Endothelial cell of umbilical vein (primary cell): Measurements from ENCODE around the gene TMEM205. TPM values are rescaled to one million over a fixed set of nuclear protein-coding genes. Genes with fewer than 3 reads are reported as not detected.

ENCODE experiments used
- BruUV-seq: library from RNA; stranded (reverse); fragments of 400-500 nt; replicated peaks from 2 replicates; lab custom pipeline; 2021; lab: Mats Ljungman, UMichigan
- CTCF ChIA-PET: fragments of 300-600, 350-600 bp; sonication (Branson Sonifier 250); formaldehyde crosslinking; loops from one replicate; lab custom pipeline; 2021; ENCODE audit warnings: antibody characterized with exemption, inconsistent platforms; lab: Charles Lee
- POLR2A ChIA-PET: fragments of 300-600, 350-600 bp; sonication (Branson Sonifier 250); formaldehyde crosslinking; loops from one replicate; lab custom pipeline; 2021; ENCODE audit warnings: antibody characterized with exemption, inconsistent platforms; lab: Charles Lee
- DNase-seq: peaks from one replicate; pipeline ENCODE4 v3.0.0-alpha.2; 2011; ENCODE audit warnings: low read depth, low spot score
- FAIRE-seq: peaks from 2 replicates; lab custom pipeline; 2011; peaks lifted over from hg19 to GRCh38; lab: Jason Lieb, UNC
- H2AFZ ChIP-seq: 2 replicates; pipeline ENCODE4 v1.6.0; 2012; ENCODE audit warnings: low read depth, low read length, control low read depth, inconsistent platforms
- H3K27ac ChIP-seq: 2 replicates; pipeline ENCODE4 v1.5.1; 2011; ENCODE audit warnings: low read depth, mild to moderate bottlenecking, control low read depth, low read length, moderate library complexity; ENCODE audit not compliant: insufficient read depth
- H3K27me3 ChIP-seq, 2 experiments: 2 replicates each; pipeline versions ENCODE4 v1.6.0 to v1.6.1; 2011; ENCODE audit warnings: low read length in 2 of 2, mixed read lengths in 1 of 2; ENCODE audit not compliant: control insufficient read depth in 2 of 2, insufficient read depth in 2 of 2
- H3K36me3 ChIP-seq, 2 experiments: 2 replicates in 1 of 2; 3 replicates in 1 of 2; pipeline ENCODE4 v1.5.1; 2011; ENCODE audit warnings: low read length in 2 of 2, mild to moderate bottlenecking in 1 of 2, moderate library complexity in 1 of 2; ENCODE audit not compliant: control insufficient read depth in 2 of 2, insufficient read depth in 2 of 2; ENCODE audit errors: extremely low read depth in 1 of 2
- H3K4me1 ChIP-seq: 3 replicates; pipeline ENCODE4 v1.5.1; 2011; ENCODE audit warnings: mild to moderate bottlenecking, low read length; ENCODE audit not compliant: control insufficient read depth, insufficient read depth; ENCODE audit errors: extremely low read depth
- H3K4me2 ChIP-seq: 2 replicates; pipeline ENCODE4 v1.6.1; 2011; ENCODE audit warnings: low read length, control low read depth, mixed read lengths; ENCODE audit not compliant: insufficient read depth
- H3K4me3 ChIP-seq, 3 experiments: fragments of 200-600 bp in 1 of 3; sonication (generic), shearing (Covaris generic) in 1 of 3; replicated peaks in 1 of 3; 2 replicates each; pipeline ENCODE4 v1.5.1; 2011 to 2016; ENCODE audit warnings: control low read depth in 3 of 3, low read length in 3 of 3, mild to moderate bottlenecking in 2 of 3, inconsistent platforms in 1 of 3, low read depth in 1 of 3, moderate library complexity in 1 of 3; ENCODE audit not compliant: insufficient read depth in 1 of 3
- H3K79me2 ChIP-seq: 2 replicates; pipeline ENCODE4 v1.6.0; 2012; ENCODE audit warnings: low read length, inconsistent platforms; ENCODE audit not compliant: control insufficient read depth, insufficient read depth
- H3K9ac ChIP-seq: replicated peaks from 2 replicates; pipeline ENCODE3; 2011; ENCODE audit warnings: low read length, control low read depth; ENCODE audit not compliant: insufficient read depth; ENCODE audit errors: extremely low read depth
- H3K9me1 ChIP-seq: replicated peaks from 3 replicates; pipeline ENCODE4 v1.6.0; 2011; ENCODE audit warnings: mild to moderate bottlenecking, low read length; ENCODE audit not compliant: control insufficient read depth, insufficient read depth; ENCODE audit errors: extremely low read depth
- H3K9me3 ChIP-seq: replicated peaks from 2 replicates; pipeline ENCODE4 v1.5.1; 2012; ENCODE audit warnings: low read length, inconsistent platforms; ENCODE audit not compliant: control insufficient read depth, insufficient read depth
- H4K20me1 ChIP-seq: replicated peaks from 2 replicates; pipeline ENCODE3; 2011; ENCODE audit warnings: mild to moderate bottlenecking, low read length; ENCODE audit not compliant: control insufficient read depth, insufficient read depth; ENCODE audit errors: extremely low read depth
- CTCF ChIP-seq, 2 donors: IDR thresholded peaks; 1 replicate in 1 of 2; 2 replicates in 1 of 2; pipeline ENCODE4 v1.5.1; 2011; ENCODE audit warnings: low read length in 2 of 2, mild to moderate bottlenecking in 2 of 2, moderate library complexity in 2 of 2, control low read depth in 1 of 2, inconsistent platforms in 1 of 2, low read depth in 1 of 2; ENCODE audit not compliant: insufficient read depth in 1 of 2; ENCODE audit errors: extremely low read depth in 1 of 2
- EZH2 ChIP-seq: IDR thresholded peaks from 2 replicates; pipeline ENCODE4 v1.6.1; 2012; ENCODE audit warnings: borderline replicate concordance, low read depth, mild to moderate bottlenecking, moderate library complexity, low read length, inconsistent platforms; ENCODE audit not compliant: severe bottlenecking
- FOS ChIP-seq: IDR thresholded peaks from 2 replicates; pipeline ENCODE4 v1.6.1; 2011; ENCODE audit warnings: mild to moderate bottlenecking, low read length, moderate library complexity, borderline replicate concordance; ENCODE audit not compliant: insufficient read depth
- GATA2 ChIP-seq: IDR thresholded peaks from 2 replicates; pipeline ENCODE4 v1.7.0; 2011; ENCODE audit warnings: low read depth, mild to moderate bottlenecking, moderate library complexity, mixed read lengths, low read length; ENCODE audit not compliant: insufficient read length, insufficient read depth
- JUN ChIP-seq: IDR thresholded peaks from 2 replicates; pipeline ENCODE4 v1.6.1; 2011; ENCODE audit warnings: borderline replicate concordance, low read depth; ENCODE audit not compliant: insufficient read length, insufficient read depth
- MAX ChIP-seq: IDR thresholded peaks from 2 replicates; pipeline ENCODE4 v1.6.1; 2011; ENCODE audit not compliant: insufficient read depth, insufficient read length
- MYC ChIP-seq: IDR thresholded peaks from one replicate; pipeline ENCODE4 v1.6.1; 2011; ENCODE audit warnings: mild to moderate bottlenecking, low read depth, low read length
- POLR2A ChIP-seq: IDR thresholded peaks from 2 replicates; pipeline ENCODE4 v1.6.1; 2012; ENCODE audit warnings: low read depth, mild to moderate bottlenecking, control low read depth, low read length
- POLR2AphosphoS5 ChIP-seq: IDR thresholded peaks from 2 replicates; pipeline ENCODE4 v1.6.1; 2012; ENCODE audit warnings: low read depth, mild to moderate bottlenecking, control low read depth, low read length, moderate library complexity; ENCODE audit not compliant: insufficient read depth
- dilution Hi-C: fragments of 300-500 bp; cut with MboI; formaldehyde crosslinking; loops from one replicate; pipeline ENCODE4 v1.15.0; 2019; ENCODE audit warnings: low sequenced_read_pairs; ENCODE audit not compliant: extremely low pct_ligation_motif_present
- intact Hi-C: fragments of 100-400 bp; cut with micrococcal nuclease; formaldehyde crosslinking; loops from one replicate; pipeline ENCODE4 v1.10.0; 2022
- polyA plus RNA-seq, 4 experiments: library from polyadenylated mRNA; depleted of rRNA in 3 of 4; stranded (reverse) in 3 of 4; unstranded in 1 of 4; fragments of >200 nt; gene quantifications; 2 replicates each; pipeline versions ENCODE4 v1.2.1 to v1.2.3, GENCODE V29; 2011 to 2012; ENCODE audit warnings: missing spikeins in 1 of 4
- total RNA-seq: library from RNA; stranded (reverse); gene quantifications from 2 replicates; pipeline ENCODE4 v1.2.3, GENCODE V29; 2021

Gene TMEM205
- total and polyA plus RNA-seq, 2 donors (not counting 3 experiments of a cell fraction or from before 2014, with no cell fraction given): 57.3 to 345 TPM

- H3K4me3 ChIP-seq: no peak overlapping the region
- no TSS peak for BruUV-seq
- no peaks in the 10 kb centered on the region for H3K4me1 ChIP-seq
- peaks cover 0 to 4% of the 10 kb centered on the region in 2 experiments for H3K36me3 ChIP-seq
- no peak for FAIRE-seq
- H3K27me3 ChIP-seq: no peaks in the 10 kb centered on the region
- no peak overlapping the region for H3K4me2 ChIP-seq
- no peaks in the 10 kb centered on the region for H3K9me1 ChIP-seq
- DNase-seq: no peak
- intact Hi-C loops: no loop called here
- ChIA-PET CTCF (interaction anchor here (1.2 to 3.7 kb wide), 2 partner anchors 10 to 14 kb away, joined by 3 to 19 read pairs; no protein-coding TSS in a partner anchor), POLR2A (interaction anchor here (1.1 kb wide), 1 partner anchor 14 kb away, joined by 3 read pairs; no protein-coding TSS in a partner anchor)
- dilution Hi-C loops: no loop called here
- no peaks in the 10 kb centered on the region for H3K79me2 ChIP-seq
- H4K20me1 ChIP-seq: no peaks in the 10 kb centered on the region
- no peaks in the 10 kb centered on the region for H3K9me3 ChIP-seq
- no peak for TF ChIP-seq POLR2AphosphoS5
- no peak for TF ChIP-seq FOS
- TF ChIP-seq POLR2A: no peak
- TF ChIP-seq MYC: no peak
- no peak for TF ChIP-seq CTCF (IDR thresholded peaks at IDR 0.05; ENCODE audit: extremely low read depth in 1 of 2, insufficient read depth in 1 of 2, low read depth in 1 of 2, low read length in 2 of 2)
- TF ChIP-seq GATA2: no peak
- no peak for TF ChIP-seq JUN
- TF ChIP-seq MAX: no peak
- no peak for TF ChIP-seq EZH2
- no peak overlapping the region for H3K27ac ChIP-seq
- H2AFZ ChIP-seq: no peak overlapping the region
- no peak overlapping the region for H3K9ac ChIP-seq
Measured at GRCh38 chr19:11367528-11367927, 21.5 kb upstream of the TMEM205 start.
